Mucosa of stomach (tissue), 1 donor: ENCODE results near the gene SLC37A2.

Experiments used
- H3K27me3 ChIP-seq: one replicate; pipeline ENCODE4 v1.7.0; 2013; ENCODE audit warnings: mild to moderate bottlenecking, low read length; ENCODE audit not compliant: control insufficient read depth, insufficient read depth
- H3K36me3 ChIP-seq: one replicate; pipeline ENCODE4 v1.7.0; 2013; ENCODE audit warnings: low read length; ENCODE audit not compliant: control insufficient read depth, insufficient read depth
- H3K4me1 ChIP-seq: one replicate; pipeline ENCODE4 v1.7.0; 2013; ENCODE audit warnings: mild to moderate bottlenecking, low read length; ENCODE audit not compliant: control insufficient read depth, insufficient read depth
- H3K4me3 ChIP-seq: one replicate; pipeline ENCODE4 v1.7.0; 2013; ENCODE audit warnings: low read length
- H3K9ac ChIP-seq: one replicate; pipeline ENCODE4 v1.7.0; 2013; ENCODE audit warnings: mild to moderate bottlenecking, low read length, moderate library complexity
- H3K9me3 ChIP-seq: one replicate; pipeline ENCODE4 v1.7.0; 2013; ENCODE audit warnings: mild to moderate bottlenecking, low read length, moderate library complexity; ENCODE audit not compliant: control insufficient read depth
- donor health status: Pancreatic carcinoma.

SLC37A2 gene

DNA sequence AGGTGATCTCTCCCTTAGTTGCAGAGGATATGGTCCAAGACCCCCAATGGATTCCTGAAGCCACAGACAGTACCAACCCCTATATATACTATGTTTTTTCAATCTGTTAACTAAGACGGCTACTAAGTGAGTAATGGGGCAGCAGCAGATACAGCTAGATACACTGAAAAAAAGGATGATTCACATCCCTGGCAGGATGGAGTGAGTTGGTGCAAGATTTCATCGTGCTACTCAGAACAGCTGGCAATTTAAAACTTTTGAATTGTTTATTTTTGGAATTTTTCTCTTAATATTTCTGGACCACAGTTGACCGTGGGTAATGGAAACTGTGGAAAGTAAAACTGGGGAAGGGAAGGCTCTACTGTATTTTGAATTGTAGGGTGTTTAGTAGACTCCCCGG lies 65.3 kb downstream of the SLC37A2 start:
- H3K9ac ChIP-seq = no peak overlapping the region
- no peak overlapping the region for H3K4me3 ChIP-seq
- H3K27me3 ChIP-seq = peaks cover 8% of the 10 kb centered on the region
- H3K36me3 ChIP-seq = no peaks in the 10 kb centered on the region
- no peaks in the 10 kb centered on the region for H3K9me3 ChIP-seq
- no peaks in the 10 kb centered on the region for H3K4me1 ChIP-seq

DNA sequence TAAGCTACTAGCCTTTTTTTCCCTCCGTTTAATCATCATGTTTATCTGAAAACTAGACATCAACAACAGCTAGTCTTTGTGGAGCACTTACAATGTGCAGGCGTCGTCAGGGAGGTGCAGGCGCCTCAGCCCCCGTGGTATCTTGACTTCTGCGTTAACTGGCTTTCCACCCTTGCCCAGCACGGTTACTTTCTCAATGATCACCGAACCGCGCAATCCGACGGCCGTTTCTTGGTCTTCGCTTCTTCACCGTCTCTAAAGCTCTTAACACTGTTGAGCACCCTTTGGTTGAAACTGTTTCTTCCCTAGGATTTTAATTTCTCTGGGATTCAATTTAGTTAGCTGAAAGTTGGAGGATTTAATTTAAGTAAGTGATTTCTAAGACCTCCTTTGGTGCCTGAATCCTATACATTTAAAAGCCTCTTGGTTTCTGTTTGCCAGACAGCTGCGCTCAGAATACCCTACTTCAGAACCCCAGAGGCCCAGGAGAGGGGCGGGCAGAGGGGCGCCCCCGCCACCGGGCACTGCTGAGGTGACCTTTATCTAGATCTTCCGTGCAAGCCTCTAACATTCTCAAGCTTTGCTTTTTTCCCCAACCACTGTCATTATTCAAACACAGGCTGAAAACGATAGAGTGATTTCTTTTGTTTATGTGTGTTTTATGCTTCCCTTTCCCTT lies 66.3 kb downstream of the SLC37A2 start:
- H3K36me3 ChIP-seq = no peaks in the 10 kb centered on the region
- no peak overlapping the region for H3K9ac ChIP-seq
- H3K4me3 ChIP-seq = no peak overlapping the region
- H3K4me1 ChIP-seq = no peaks in the 10 kb centered on the region
- peaks cover 8% of the 10 kb centered on the region for H3K27me3 ChIP-seq
- no peaks in the 10 kb centered on the region for H3K9me3 ChIP-seq

DNA sequence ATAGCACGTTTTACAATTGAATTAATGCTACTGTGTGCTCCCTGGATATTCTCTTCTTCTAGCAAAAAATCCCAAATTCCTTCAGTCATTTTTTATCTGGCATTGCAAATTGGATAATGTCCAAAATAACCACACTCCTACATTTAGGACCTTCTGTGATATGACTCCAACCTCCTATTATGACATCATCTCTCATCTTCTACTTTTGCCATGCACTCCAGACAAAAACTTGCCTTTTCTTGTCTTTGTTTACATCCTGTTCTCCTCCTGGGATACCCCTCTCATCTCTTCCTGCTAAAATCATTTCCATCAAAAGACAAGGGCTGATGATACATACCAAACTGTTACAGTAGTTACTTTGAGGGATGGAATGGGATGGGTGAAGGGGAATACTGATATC lies 69.0 kb downstream of the SLC37A2 start:
- H3K9me3 ChIP-seq = no peaks in the 10 kb centered on the region
- no peaks in the 10 kb centered on the region for H3K36me3 ChIP-seq
- no peaks in the 10 kb centered on the region for H3K4me1 ChIP-seq
- H3K9ac ChIP-seq = no peak overlapping the region
- peaks cover 7% of the 10 kb centered on the region for H3K27me3 ChIP-seq
- no peak overlapping the region for H3K4me3 ChIP-seq

DNA sequence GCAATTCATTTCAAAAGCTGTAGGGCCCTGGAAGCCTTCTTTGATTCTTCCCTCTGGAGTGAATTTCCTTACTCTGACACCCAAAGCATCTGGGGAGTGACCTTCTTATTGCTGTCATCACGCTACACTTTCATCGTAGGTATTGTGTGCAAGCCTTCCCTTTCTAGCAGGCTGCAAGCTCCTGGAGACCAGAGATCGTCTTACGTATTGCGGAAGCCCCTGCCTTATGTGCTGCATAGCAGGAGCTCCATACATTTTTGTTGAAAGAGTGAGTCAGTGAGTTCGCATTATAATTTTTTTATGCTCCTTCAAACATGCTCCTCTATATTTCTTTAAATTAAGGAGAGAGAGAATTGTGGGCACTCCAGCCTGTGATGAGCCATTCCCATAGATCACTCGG lies 69.5 kb downstream of the SLC37A2 start:
- H3K9ac ChIP-seq = no peak overlapping the region
- no peaks in the 10 kb centered on the region for H3K4me1 ChIP-seq
- no peaks in the 10 kb centered on the region for H3K36me3 ChIP-seq
- H3K27me3 ChIP-seq = peaks cover 1% of the 10 kb centered on the region
- no peaks in the 10 kb centered on the region for H3K9me3 ChIP-seq
- no peak overlapping the region for H3K4me3 ChIP-seq

DNA sequence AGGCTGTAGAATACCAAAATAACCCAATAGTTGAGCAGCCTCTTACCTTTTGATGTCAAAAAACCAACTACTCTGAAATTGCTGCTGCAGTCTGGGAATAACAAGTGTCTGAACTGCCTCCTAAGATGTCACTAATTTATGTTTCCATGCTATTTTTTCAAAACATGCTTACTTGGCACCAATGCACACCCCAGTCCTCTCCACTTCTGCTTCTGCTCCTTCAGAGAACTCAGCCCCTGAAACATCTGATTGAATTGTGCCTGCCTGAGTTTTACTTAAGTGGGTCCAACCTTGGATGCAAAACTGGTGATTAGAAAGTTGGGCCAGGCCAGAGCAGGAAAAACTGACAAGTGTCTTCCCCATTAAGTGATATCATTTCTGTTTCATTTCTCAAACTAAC lies 72.9 kb downstream of the SLC37A2 start:
- H3K36me3 ChIP-seq = no peaks in the 10 kb centered on the region
- H3K9me3 ChIP-seq = no peaks in the 10 kb centered on the region
- no peaks in the 10 kb centered on the region for H3K4me1 ChIP-seq
- H3K4me3 ChIP-seq = no peak overlapping the region
- H3K9ac ChIP-seq = no peak overlapping the region
- peaks cover 11% of the 10 kb centered on the region for H3K27me3 ChIP-seq

DNA sequence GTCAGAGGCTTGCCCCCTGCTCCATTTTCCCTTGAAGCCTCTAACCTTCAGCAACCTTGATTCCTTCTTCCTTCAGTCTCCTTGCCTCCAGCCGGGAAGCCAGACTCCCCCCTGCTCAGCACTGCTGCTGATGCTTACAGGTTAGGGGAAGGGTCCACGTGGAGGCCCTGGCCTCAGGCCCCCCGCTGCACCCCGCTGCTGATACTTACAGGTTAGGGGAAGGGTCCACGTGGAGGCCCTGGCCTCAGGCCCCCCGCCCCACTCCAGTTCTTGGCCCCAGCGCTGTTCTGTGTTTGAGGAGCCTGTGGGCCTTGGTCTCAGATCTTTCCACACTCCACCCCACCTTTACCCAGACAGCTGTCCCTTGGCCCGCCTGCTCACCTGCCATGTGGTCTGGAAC lies 75.9 kb downstream of the SLC37A2 start:
- Histone ChIP-seq H3K9ac (no peak overlapping the region), H3K27me3 (peaks cover 20% of the 10 kb centered on the region)

DNA sequence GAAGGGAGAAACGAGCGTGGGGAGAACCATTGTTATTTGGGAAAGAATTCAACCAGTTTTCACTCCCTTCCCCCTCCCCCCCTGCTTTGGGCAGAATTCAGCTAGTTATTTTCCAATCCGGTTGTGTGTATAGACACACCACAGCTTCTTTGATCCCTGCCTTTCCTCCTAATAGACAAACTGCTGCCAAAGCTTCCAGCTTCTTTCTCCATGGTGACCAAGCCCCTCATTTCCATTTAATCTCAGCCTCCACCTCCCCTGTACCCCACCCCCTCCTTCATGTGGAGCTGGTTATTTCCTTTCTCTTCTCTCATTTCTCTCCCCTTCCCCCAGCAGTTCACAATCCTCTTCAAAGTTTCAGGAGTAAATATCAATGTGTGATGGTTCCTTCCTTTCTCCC lies 76.7 kb downstream of the SLC37A2 start:
- Histone ChIP-seq H3K36me3 (no peaks in the 10 kb centered on the region), H3K4me3 (no peak overlapping the region), H3K9me3 (no peaks in the 10 kb centered on the region), H3K27me3 (peaks cover 20% of the 10 kb centered on the region), H3K4me1 (no peaks in the 10 kb centered on the region), H3K9ac (no peak overlapping the region)

More for the DNA sequence above, 75.9 kb downstream of the SLC37A2 start:
- Histone ChIP-seq H3K9me3 (no peaks in the 10 kb centered on the region), H3K4me3 (no peak overlapping the region), H3K4me1 (no peaks in the 10 kb centered on the region), H3K36me3 (no peaks in the 10 kb centered on the region)
